Mucosa of stomach (tissue), 1 donor: ENCODE data around the gene IRAK4.

Experiments
- H3K27me3 ChIP-seq: one replicate; pipeline ENCODE4 v1.7.0; 2013; ENCODE audit warnings: mild to moderate bottlenecking, low read length; ENCODE audit not compliant: control insufficient read depth, insufficient read depth
- H3K36me3 ChIP-seq: one replicate; pipeline ENCODE4 v1.7.0; 2013; ENCODE audit warnings: low read length; ENCODE audit not compliant: control insufficient read depth, insufficient read depth
- H3K4me1 ChIP-seq: one replicate; pipeline ENCODE4 v1.7.0; 2013; ENCODE audit warnings: mild to moderate bottlenecking, low read length; ENCODE audit not compliant: control insufficient read depth, insufficient read depth
- H3K4me3 ChIP-seq: one replicate; pipeline ENCODE4 v1.7.0; 2013; ENCODE audit warnings: low read length
- H3K9ac ChIP-seq: one replicate; pipeline ENCODE4 v1.7.0; 2013; ENCODE audit warnings: mild to moderate bottlenecking, low read length, moderate library complexity
- H3K9me3 ChIP-seq: one replicate; pipeline ENCODE4 v1.7.0; 2013; ENCODE audit warnings: mild to moderate bottlenecking, low read length, moderate library complexity; ENCODE audit not compliant: control insufficient read depth
- donor health status: Pancreatic carcinoma.

IRAK4 gene

DNA sequence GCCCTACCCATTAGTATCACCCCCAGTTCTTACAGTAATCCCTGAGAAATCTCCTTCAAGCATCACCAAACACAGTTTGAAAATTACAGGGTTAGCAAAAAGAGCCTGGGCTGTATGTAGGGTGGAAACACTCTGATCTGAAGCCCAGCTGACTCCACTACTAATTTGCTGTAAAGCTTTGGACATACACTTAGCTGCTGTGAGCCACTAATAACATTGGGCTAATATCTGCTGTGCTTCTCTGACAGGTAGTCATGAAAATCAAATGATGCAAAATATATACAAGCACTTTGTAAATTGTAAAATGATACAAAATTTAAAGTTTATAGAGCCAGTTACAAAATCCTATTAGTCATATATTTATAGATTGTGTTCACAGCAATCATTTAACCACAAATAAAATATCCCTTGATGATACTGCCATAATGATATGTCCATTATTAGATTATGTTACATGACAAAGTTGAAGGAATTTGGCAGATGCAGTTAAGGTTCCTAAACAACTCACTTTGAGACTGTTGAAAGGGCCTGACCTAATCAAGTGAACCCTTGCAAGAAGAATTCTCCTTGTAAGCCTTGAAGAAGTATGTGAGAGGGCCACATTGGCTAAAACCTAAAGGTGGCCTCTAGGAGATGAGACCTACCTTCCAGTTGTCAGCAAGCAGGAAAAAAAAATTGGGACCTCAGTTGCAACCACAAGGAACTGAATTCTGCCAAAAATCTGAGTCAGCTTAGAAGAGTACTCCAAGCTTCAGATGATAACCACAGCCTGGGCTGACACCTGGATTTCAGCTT lies 28.3 kb downstream of the IRAK4 start:
- H3K4me1 ChIP-seq = no peaks in the 10 kb centered on the region
- H3K9me3 ChIP-seq = no peaks in the 10 kb centered on the region
- H3K36me3 ChIP-seq = no peaks in the 10 kb centered on the region
- no peaks in the 10 kb centered on the region for H3K27me3 ChIP-seq
- H3K4me3 ChIP-seq = no peak overlapping the region
- no peak overlapping the region for H3K9ac ChIP-seq

GRCh38 chr12:43789941-43790340 lies 31.2 kb downstream of the IRAK4 start:
- Histone ChIP-seq H3K9me3 (no peaks in the 10 kb centered on the region), H3K36me3 (no peaks in the 10 kb centered on the region), H3K4me3 (no peak overlapping the region), H3K4me1 (no peaks in the 10 kb centered on the region), H3K9ac (no peak overlapping the region), H3K27me3 (no peaks in the 10 kb centered on the region)

GRCh38 chr12:43795716-43796280 lies 37.0 kb downstream of the IRAK4 start:
- no peaks in the 10 kb centered on the region for H3K27me3 ChIP-seq
- H3K4me1 ChIP-seq = no peaks in the 10 kb centered on the region
- H3K36me3 ChIP-seq = no peaks in the 10 kb centered on the region
- H3K4me3 ChIP-seq = no peak overlapping the region
- no peak overlapping the region for H3K9ac ChIP-seq
- no peaks in the 10 kb centered on the region for H3K9me3 ChIP-seq

DNA sequence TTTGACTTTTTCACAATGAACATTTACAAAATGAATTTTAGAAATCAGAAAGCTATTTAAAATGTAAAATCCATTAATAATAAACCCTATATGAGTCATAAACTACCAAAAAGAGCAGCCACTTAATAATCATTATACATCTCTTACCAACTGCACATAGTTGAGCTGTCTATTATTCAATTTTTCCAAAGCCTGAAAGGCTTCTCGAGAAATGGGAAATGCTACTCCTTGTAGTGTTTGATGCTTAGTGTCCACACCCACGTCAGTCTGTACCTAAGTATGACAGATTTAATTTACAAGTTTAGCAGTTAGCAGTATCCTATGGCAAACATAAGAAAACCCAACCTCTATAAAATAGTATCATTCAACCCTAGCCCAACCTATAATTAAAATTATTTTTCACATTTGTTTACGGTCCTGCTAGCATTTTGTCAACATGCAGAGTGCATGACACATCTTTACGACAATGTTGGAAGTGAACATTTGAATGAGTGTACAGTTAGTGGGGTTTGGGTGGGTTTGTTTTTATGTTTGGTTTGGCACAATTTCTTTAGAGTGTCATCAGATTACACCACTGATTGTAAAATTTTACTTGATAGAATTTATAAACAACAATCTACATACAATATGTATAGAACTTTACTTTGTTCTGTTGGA lies 38.9 kb downstream of the IRAK4 start:
- H3K36me3 ChIP-seq = no peaks in the 10 kb centered on the region
- H3K9me3 ChIP-seq = no peaks in the 10 kb centered on the region
- H3K9ac ChIP-seq = no peak overlapping the region
- H3K4me1 ChIP-seq = no peaks in the 10 kb centered on the region
- no peaks in the 10 kb centered on the region for H3K27me3 ChIP-seq
- H3K4me3 ChIP-seq = no peak overlapping the region

DNA sequence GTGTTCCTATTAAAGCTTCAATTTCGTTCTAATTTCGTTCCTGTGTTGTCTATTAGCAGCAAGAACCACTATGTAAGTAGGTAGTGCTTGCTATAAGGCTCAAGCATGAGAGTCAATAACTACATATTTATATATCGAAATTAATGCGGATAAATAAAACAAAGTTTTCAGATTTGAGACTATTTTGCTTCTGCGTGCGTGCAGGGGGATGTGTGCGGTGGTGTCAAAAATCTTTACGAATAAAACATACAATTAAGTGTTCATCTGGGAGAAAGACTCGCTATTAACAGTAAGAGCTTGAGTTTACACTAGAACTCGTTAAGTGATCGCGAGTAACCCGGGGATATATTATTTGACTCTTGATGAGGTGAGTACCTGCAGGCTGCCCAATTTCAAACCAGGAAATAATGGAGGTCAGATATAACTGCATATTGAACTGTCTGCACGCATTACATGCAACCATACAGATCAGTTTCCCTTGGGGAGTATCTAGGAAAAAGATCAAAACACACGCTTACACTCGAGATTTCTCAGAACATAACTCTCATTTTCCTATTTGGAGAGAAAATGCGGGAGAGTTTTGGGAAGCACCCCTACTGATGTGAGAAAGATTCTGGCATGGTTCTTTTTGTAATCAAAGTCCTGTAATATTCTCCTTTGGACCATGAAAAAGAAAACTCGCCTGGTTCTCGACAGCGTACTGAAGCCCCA lies 46.6 kb downstream of the IRAK4 start:
- peak overlapping the region; percentile 42 for H3K4me3 ChIP-seq
- no peaks in the 10 kb centered on the region for H3K4me1 ChIP-seq
- H3K27me3 ChIP-seq = no peaks in the 10 kb centered on the region
- no peaks in the 10 kb centered on the region for H3K9me3 ChIP-seq
- peak overlapping the region; percentile 97 for H3K9ac ChIP-seq
- H3K36me3 ChIP-seq = no peaks in the 10 kb centered on the region

DNA sequence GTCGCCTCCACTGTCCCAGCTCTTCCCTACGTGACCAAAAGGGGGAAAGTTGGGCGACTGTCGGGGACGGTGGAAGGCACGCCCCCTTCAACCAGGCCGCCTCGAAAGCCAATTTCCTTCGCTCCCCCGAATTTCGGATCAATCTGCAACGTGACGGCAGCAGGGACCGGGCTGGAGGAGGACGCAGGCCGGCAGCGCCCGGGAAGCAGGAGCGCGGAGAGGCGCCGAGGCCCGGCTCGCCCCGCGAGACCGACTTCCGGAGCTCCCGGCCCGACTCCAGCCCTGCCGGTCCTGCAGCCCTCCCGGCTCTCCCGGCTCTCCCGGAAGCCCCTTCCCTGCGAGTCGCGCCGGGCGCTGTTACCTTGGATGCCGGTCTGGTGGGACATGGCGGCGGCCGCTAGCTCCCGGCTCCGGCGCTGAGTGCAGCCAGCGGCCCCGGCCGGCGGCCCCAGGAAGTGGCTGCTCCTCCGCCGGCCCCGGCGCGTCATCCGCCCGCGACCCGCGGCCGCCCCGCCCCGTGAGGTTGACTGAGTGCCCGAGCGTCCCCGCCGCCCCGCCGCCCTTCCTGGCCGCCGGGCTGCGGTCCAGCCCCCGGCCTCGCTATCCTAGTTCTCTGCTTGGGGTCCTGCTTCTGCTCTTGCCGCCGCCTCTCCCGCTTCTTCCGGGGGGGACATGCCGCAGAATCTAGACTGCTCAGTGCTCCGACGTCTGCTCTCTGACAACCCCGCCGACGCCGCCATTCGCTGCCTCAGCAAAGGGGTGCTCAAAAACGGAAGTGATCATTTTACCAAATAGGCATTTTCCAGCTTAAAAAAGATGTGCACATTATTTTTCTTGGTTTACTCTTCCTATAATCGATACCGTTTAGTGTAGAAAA lies 47.3 kb downstream of the IRAK4 start, which contains the start of gene TWF1:
Gene TWF1 (minus strand): TSS at position 458 of the 877 bp plus-strand sequence. CDS start 72 bp downstream, at position 386.
- Histone ChIP-seq H3K9me3 (no peaks in the 10 kb centered on the region), H3K9ac (peak within 1 kb of the TSS; percentile 97), H3K4me1 (no peaks in the 10 kb centered on the region), H3K4me3 (peak within 1 kb of the TSS; percentile 90), H3K27me3 (no peaks in the 10 kb centered on the region), H3K36me3 (no peaks in the 10 kb centered on the region)

GRCh38 chr12:43806737-43807072 lies 48.0 kb downstream of the IRAK4 start:
- no peaks in the 10 kb centered on the region for H3K4me1 ChIP-seq
- no peaks in the 10 kb centered on the region for H3K9me3 ChIP-seq
- H3K27me3 ChIP-seq = no peaks in the 10 kb centered on the region
- H3K4me3 ChIP-seq = peak overlapping the region; percentile 90
- H3K36me3 ChIP-seq = no peaks in the 10 kb centered on the region
- H3K9ac ChIP-seq = peak overlapping the region; percentile 97

GRCh38 chr12:43807386-43807785 lies 48.6 kb downstream of the IRAK4 start:
- H3K27me3 ChIP-seq = no peaks in the 10 kb centered on the region
- H3K4me1 ChIP-seq = no peaks in the 10 kb centered on the region
- H3K9ac ChIP-seq = no peak overlapping the region
- H3K4me3 ChIP-seq = no peak overlapping the region
- H3K9me3 ChIP-seq = no peaks in the 10 kb centered on the region
- no peaks in the 10 kb centered on the region for H3K36me3 ChIP-seq

GRCh38 chr12:43812057-43812456 lies 53.3 kb downstream of the IRAK4 start:
- no peak overlapping the region for H3K9ac ChIP-seq
- no peaks in the 10 kb centered on the region for H3K9me3 ChIP-seq
- no peaks in the 10 kb centered on the region for H3K4me1 ChIP-seq
- no peak overlapping the region for H3K4me3 ChIP-seq
- no peaks in the 10 kb centered on the region for H3K36me3 ChIP-seq
- H3K27me3 ChIP-seq = no peaks in the 10 kb centered on the region

DNA sequence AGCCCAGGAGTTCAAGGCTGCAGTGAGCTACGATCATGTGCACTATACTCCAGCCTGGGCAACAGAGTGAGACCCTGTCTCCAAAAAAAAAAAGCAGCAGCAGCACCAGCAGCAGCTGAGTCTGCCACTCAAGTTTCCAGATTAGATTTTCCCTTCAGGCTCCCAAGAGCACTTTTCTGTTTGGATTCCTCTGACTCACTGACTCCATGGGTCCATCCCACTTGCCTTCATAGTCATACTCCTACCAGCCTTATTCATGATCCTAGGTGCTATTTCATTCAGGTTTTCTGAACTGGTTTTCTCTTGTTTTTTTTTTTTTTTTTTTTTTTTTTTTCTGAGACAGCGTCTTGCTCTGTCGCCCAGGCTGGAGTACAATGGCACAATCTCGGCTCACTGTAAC lies 54.2 kb downstream of the IRAK4 start:
- H3K36me3 ChIP-seq = no peaks in the 10 kb centered on the region
- no peaks in the 10 kb centered on the region for H3K9me3 ChIP-seq
- H3K4me3 ChIP-seq = no peak overlapping the region
- no peak overlapping the region for H3K9ac ChIP-seq
- H3K4me1 ChIP-seq = no peaks in the 10 kb centered on the region
- H3K27me3 ChIP-seq = no peaks in the 10 kb centered on the region

DNA sequence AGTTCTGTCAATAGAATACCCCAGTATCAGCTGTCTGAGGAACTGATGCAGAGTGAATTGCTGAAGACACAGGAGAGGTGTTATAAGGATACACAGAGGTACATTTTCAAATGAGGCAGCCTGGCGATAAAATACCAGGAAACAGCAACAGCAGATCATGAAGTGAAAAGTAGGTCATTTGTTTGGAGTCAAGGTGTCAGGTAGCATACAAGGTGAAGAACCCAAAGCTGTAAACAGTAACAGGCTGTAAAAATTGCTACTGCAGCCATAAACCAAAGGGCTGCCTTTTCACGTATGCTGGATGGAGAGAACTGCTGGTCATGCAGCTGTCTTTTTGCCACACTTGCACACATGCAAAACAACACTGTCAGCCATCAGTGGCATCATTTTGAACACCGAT lies 56.7 kb downstream of the IRAK4 start:
- Histone ChIP-seq H3K4me1 (no peaks in the 10 kb centered on the region), H3K9me3 (no peaks in the 10 kb centered on the region), H3K36me3 (no peaks in the 10 kb centered on the region), H3K27me3 (no peaks in the 10 kb centered on the region), H3K9ac (no peak overlapping the region), H3K4me3 (no peak overlapping the region)
